Measurements from ENCODE around the gene DUSP1. TPM values are rescaled to one million over a fixed set of nuclear protein-coding genes. Genes with fewer than 3 reads are reported as not detected.

Gene DUSP1
- total and polyA plus RNA-seq, 9 of the 15 experiments (the other 6 are each of a cell fraction or from before 2014, with no cell fraction given): 2.1 to 14.2 (median 8.5) TPM

DNA sequence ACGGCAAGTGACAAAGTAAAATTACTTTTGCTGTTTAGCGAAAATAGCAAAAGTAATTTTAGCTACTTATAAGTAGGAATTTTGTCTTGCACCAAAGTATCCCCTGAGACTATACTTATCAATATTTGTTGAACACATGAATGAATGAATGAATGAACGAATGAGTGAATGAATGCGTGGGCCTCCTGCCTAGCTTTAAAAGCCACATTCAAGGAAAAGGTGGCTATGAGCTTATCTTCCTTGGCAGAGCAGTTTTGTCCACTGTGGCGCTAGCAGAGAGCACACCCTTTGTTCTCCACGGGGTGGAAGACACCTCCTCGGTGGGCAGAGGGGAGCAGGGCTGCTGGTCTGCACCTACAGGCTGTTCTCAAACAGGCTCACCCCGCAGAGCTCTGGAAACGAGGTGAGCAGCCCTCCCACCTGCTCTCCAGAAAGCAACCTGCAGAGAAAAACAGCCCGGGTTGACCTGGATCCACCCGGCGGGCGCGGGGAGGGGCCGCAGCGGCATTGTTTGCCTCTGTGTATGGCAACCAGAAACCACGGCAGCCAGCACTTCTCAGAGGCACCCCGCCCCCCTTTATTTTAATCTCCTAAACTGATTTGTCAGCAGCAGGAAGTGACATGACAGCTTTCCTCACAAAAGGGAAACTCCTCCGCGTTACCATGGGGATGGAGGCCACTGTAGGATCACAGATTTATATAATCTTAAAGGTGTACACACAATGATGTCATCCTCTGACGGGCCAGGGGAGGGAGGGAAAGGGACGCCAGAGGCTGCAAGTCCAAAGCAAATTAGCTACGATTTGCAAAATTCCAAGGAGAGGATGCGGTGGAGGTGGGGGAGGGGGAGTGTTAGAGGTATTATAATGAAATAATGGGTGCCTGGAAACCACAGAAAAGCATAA lies 5.9 kb downstream of the DUSP1 start (continued):
- TF ChIP-seq, protein P1, sequence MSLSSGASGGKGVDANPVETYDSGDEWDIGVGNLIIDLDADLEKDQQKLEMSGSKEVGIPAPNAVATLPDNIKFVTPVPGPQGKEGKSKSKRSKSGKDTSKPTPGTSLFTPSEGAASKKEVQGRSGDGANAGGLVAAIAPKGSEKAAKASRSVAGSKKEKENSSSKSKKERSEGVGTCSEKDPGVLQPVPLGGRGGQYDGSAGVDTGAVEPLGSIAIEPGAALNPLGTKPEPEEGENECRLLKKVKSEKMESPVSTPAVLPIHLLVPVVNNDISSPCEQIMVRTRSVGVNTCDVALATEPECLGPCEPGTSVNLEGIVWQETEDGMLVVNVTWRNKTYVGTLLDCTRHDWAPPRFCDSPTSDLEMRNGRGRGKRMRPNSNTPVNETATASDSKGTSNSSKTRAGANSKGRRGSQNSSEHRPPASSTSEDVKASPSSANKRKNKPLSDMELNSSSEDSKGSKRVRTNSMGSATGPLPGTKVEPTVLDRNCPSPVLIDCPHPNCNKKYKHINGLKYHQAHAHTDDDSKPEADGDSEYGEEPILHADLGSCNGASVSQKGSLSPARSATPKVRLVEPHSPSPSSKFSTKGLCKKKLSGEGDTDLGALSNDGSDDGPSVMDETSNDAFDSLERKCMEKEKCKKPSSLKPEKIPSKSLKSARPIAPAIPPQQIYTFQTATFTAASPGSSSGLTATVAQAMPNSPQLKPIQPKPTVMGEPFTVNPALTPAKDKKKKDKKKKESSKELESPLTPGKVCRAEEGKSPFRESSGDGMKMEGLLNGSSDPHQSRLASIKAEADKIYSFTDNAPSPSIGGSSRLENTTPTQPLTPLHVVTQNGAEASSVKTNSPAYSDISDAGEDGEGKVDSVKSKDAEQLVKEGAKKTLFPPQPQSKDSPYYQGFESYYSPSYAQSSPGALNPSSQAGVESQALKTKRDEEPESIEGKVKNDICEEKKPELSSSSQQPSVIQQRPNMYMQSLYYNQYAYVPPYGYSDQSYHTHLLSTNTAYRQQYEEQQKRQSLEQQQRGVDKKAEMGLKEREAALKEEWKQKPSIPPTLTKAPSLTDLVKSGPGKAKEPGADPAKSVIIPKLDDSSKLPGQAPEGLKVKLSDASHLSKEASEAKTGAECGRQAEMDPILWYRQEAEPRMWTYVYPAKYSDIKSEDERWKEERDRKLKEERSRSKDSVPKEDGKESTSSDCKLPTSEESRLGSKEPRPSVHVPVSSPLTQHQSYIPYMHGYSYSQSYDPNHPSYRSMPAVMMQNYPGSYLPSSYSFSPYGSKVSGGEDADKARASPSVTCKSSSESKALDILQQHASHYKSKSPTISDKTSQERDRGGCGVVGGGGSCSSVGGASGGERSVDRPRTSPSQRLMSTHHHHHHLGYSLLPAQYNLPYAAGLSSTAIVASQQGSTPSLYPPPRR (CRISPR knock-in tag; IDR thresholded peaks at IDR 0.05; ENCODE audit: borderline replicate concordance): no peak
- TF ChIP-seq MYNN (IDR thresholded peaks at IDR 0.05) (peak; percentile 60; the same call in 1 of the 2 replicates), MYNN (CRISPR knock-in tag; IDR thresholded peaks at IDR 0.05) (no peak), SMARCA4 (IDR thresholded peaks at IDR 0.05) (0 out of 2 replicates have a peak, but pooled peaks have one; percentile 63), BHLHE40 (IDR thresholded peaks at IDR 0.05; ENCODE audit: low read length) (0 out of 2 replicates have a peak, but pooled peaks have one; percentile 9), ZNF75A (CRISPR knock-in tag; IDR thresholded peaks at IDR 0.05) (no peak), OTX1 (CRISPR knock-in tag; IDR thresholded peaks at IDR 0.05) (0 out of 2 replicates have a peak, but pooled peaks have one; percentile 43), SREBF1 (IDR thresholded peaks at IDR 0.05; ENCODE audit: borderline replicate concordance, low read depth, low read length) (peak; percentile 32; the same call in 1 of the 2 replicates), CSDE1 (IDR thresholded peaks at IDR 0.05) (peak in 1 of 2 experiments; percentile 53; a peak in 1 of 4 replicates)
- TF ChIP-seq, protein P2, sequence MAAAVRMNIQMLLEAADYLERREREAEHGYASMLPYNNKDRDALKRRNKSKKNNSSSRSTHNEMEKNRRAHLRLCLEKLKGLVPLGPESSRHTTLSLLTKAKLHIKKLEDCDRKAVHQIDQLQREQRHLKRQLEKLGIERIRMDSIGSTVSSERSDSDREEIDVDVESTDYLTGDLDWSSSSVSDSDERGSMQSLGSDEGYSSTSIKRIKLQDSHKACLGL (CRISPR knock-in tag; IDR thresholded peaks at IDR 0.05; ENCODE audit: borderline replicate concordance, poor library complexity, severe bottlenecking): no peak
- TF ChIP-seq, protein P3, sequence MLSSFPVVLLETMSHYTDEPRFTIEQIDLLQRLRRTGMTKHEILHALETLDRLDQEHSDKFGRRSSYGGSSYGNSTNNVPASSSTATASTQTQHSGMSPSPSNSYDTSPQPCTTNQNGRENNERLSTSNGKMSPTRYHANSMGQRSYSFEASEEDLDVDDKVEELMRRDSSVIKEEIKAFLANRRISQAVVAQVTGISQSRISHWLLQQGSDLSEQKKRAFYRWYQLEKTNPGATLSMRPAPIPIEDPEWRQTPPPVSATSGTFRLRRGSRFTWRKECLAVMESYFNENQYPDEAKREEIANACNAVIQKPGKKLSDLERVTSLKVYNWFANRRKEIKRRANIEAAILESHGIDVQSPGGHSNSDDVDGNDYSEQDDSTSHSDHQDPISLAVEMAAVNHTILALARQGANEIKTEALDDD (IDR thresholded peaks at IDR 0.05): no peak
